IgD-negative memory B cell (primary cell): ENCODE measurements around the gene GGTA1. TPM values are rescaled to one million over a fixed set of nuclear protein-coding genes. Genes with fewer than 3 reads are reported as not detected.
"Not testable (repeated sequence)": the region's sequence is repeated elsewhere in the genome, so short reads cannot be mapped to it uniquely, and the experiment has no call there.

ENCODE experiments used
- H3K27ac Mint-ChIP-seq, 3 donors: one replicate each; pipeline ENCODE4 v1.8.0; 2020 to 2022; ENCODE audit warnings: mild to moderate bottlenecking in 3 of 3, mixed read lengths in 3 of 3, moderate library complexity in 1 of 3
- H3K27me3 Mint-ChIP-seq: one replicate; pipeline ENCODE4 v1.8.0; 2021; ENCODE audit warnings: mixed read lengths
- H3K36me3 Mint-ChIP-seq: one replicate; pipeline ENCODE4 v1.8.0; 2020; ENCODE audit warnings: mild to moderate bottlenecking, mixed read lengths
- H3K4me1 Mint-ChIP-seq, 3 donors: one replicate each; pipeline ENCODE4 v1.8.0; 2020 to 2022; ENCODE audit warnings: mixed read lengths in 3 of 3, mild to moderate bottlenecking in 1 of 3
- H3K4me3 Mint-ChIP-seq, 4 donors: one replicate each; pipeline ENCODE4 v1.8.0; 2020 to 2022; ENCODE audit warnings: mild to moderate bottlenecking in 4 of 4, mixed read lengths in 4 of 4, moderate library complexity in 3 of 4
- H3K9me3 Mint-ChIP-seq, 3 donors: one replicate each; pipeline ENCODE4 v1.8.0; 2020 to 2021; ENCODE audit warnings: mixed read lengths in 3 of 3, mild to moderate bottlenecking in 1 of 3
- polyA plus RNA-seq: library from polyadenylated mRNA; unstranded; fragments of 300-500 nt; fragmentation: Illumina TruSeq; gene quantifications from one replicate; pipeline ENCODE4 v1.2.3, GENCODE V29; 2021

GGTA1 gene
- polyA plus RNA-seq, 1 donor from 2014 or later, result not detected

DNA sequence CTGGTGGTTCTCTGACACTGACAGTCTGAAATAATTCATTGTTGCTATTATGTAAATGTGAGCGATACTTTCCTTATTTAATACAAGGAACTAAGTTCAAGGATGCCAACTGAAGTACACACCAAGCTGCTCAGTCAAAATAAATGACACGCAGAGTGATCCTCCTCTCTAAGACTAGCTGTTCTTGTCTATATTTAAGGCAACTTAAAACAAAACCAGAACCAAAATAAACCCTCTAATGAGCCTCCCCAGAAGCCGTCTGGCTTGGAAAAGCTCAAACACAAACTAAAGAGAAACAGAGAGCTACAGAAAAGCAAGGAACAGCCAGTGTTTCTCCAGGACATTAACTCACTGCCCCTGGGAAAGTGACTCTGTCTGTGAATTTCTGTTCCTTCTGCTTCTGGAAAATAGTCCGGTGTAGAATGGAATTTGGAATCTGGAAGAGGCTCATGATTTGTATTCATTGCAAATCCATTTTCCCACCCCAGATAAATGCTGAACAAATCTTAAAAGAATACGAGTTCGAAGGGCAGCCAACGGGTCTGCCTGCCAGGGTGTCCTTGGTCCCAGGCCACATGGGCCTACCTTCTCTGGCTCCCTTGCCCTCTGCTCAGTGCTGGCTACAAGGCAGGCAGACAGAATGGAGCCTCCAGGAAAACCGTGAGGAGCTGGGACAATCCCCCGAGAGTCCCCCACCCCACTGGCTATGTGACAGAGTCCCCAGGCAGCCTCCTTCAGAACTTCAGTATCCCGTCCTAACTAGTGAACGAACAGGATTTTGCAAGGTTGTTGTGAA is 14.8 kb downstream of the GGTA1 start:
- Mint-ChIP-seq H3K27me3 (peaks cover 3% of the 10 kb centered on the region), H3K4me3 (peak overlapping the region in 1 of 4 donors; percentile 11), H3K27ac (peak overlapping the region in 2 of 3 donors; percentile 46 to 69)

DNA sequence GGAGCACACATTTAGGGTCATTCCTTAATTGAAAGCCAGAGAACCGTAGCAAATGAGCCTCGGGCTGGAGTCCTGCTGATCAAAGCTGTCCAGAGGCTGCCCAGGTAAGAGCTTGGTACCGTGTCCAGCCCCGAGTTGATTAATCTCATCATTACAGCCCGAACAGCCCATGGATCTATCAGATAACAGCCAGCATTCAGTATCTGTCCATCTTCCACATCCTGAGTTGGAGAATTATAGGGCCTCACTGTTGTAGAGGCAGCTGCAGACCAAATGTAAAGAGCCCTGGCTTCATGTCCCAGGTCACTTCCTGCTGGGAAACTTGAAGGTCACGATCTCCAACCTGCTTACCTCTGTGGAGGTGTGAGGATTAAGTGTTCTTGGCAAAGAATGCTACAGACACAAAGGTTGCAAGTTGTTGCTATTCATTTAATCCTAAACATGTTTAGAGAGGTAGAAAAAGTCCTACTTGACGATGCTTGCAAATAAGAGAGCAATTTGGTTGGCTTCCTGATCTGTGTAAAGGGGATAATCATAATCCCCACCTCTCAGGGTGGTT is 16.1 kb downstream of the GGTA1 start:
- Mint-ChIP-seq H3K36me3 (no peaks in the 10 kb centered on the region), H3K4me3 (no peak overlapping the region), H3K4me1 (peaks cover 14 to 20% (median 19%) of the 10 kb centered on the region in 3 donors), H3K9me3 (no peaks in the 10 kb centered on the region), H3K27ac (no peak overlapping the region), H3K27me3 (peaks cover 3% of the 10 kb centered on the region)

More for the DNA sequence above, 14.8 kb downstream of the GGTA1 start:
- no peaks in the 10 kb centered on the region for H3K9me3 Mint-ChIP-seq
- peaks cover 14 to 20% (median 19%) of the 10 kb centered on the region in 3 donors for H3K4me1 Mint-ChIP-seq
- H3K36me3 Mint-ChIP-seq, result no peaks in the 10 kb centered on the region

DNA sequence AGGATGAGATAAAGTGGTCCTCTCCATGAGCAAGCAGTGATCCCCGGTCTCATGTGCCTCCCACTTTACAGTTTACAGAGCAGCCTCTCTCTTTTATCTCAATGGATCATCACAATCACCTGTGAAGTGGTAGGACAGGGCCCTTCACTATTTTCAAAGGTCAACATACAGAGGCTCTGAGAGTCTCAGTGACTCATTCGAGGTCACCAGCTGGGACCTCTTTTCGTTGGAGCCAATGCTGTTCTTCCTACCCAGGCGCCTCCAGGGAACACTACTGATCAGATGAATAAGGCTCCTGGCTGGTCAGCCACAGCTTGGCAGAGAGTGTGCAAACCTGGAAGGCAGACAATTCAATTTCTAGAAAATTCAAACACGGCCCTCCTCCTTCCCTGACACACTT is 16.6 kb downstream of the GGTA1 start:
- no peak overlapping the region for H3K27ac Mint-ChIP-seq
- H3K9me3 Mint-ChIP-seq, result no peaks in the 10 kb centered on the region
- peaks cover 3% of the 10 kb centered on the region for H3K27me3 Mint-ChIP-seq
- H3K36me3 Mint-ChIP-seq, result no peaks in the 10 kb centered on the region
- H3K4me3 Mint-ChIP-seq, result no peak overlapping the region
- peaks cover 14 to 20% (median 19%) of the 10 kb centered on the region in 3 donors for H3K4me1 Mint-ChIP-seq

DNA sequence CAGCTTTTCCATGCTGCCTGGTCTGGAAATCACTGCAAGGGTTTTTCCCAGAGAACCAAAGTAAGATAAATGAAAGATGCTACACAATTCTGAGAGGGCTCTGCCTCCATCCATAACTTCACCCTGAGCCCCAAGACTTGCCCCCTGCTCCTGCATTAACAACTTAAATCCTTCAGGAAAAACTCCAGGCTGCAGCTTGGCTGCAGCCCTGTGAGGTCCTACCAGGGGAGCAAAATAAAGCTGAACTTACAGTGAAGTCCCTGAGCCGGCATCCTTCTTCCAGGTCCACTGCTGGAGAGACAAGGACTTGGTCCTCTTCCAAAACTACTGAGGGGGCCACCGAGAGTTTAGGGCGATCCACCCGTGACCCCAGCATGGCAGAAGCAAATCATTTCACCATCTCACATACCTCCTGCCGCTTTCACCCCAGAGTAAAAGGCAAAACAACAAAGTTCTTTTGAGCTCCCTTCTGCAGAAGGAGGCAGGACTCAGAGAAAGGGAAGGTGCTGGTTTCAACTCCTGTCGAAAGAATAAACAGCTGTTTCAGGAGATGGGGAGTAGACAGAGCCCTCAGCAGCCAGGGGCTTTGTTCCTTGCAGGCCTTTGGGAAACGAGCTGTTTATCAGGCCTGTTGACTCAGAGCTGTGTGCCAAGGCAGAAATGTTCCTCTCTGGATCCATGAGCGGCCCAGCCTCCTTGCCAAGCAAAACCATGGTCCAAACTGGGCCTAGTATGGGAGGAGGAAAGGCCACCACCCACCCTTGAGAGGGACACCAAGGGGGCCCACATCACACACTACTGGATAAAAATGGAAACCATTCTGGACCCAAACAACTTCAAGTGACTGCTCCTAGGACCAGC is 20.6 kb downstream of the GGTA1 start:
- H3K27ac Mint-ChIP-seq, result no peak overlapping the region
- no peaks in the 10 kb centered on the region for H3K36me3 Mint-ChIP-seq
- peaks cover 5% of the 10 kb centered on the region for H3K27me3 Mint-ChIP-seq
- H3K9me3 Mint-ChIP-seq, result no peaks in the 10 kb centered on the region
- no peaks in the 10 kb centered on the region for H3K4me1 Mint-ChIP-seq
- no peak overlapping the region for H3K4me3 Mint-ChIP-seq

DNA sequence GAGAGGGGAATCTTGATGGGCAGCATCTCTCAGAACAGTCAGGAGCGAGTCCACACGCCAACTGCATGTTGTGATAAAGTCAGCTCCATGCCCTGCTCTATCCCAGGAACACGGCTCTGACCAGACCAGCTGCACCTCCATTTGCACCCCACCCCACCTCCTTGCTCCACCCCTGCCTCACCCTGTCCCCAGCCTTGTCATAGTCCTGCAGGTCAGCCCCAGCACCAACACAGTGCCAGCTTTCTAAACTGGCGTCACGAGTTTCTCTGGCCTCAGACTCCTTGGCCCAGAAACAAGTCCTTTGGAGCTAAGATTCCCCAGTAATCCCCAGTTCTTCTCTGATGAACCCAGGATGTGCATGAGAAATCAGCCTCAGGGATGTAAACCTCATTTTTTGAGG is 23.5 kb downstream of the GGTA1 start:
- H3K27me3 Mint-ChIP-seq, result peaks cover 5% of the 10 kb centered on the region
- H3K36me3 Mint-ChIP-seq, result no peaks in the 10 kb centered on the region
- H3K4me3 Mint-ChIP-seq, result no peak overlapping the region
- no peaks in the 10 kb centered on the region for H3K9me3 Mint-ChIP-seq
- H3K27ac Mint-ChIP-seq, result no peak overlapping the region
- no peaks in the 10 kb centered on the region for H3K4me1 Mint-ChIP-seq

DNA sequence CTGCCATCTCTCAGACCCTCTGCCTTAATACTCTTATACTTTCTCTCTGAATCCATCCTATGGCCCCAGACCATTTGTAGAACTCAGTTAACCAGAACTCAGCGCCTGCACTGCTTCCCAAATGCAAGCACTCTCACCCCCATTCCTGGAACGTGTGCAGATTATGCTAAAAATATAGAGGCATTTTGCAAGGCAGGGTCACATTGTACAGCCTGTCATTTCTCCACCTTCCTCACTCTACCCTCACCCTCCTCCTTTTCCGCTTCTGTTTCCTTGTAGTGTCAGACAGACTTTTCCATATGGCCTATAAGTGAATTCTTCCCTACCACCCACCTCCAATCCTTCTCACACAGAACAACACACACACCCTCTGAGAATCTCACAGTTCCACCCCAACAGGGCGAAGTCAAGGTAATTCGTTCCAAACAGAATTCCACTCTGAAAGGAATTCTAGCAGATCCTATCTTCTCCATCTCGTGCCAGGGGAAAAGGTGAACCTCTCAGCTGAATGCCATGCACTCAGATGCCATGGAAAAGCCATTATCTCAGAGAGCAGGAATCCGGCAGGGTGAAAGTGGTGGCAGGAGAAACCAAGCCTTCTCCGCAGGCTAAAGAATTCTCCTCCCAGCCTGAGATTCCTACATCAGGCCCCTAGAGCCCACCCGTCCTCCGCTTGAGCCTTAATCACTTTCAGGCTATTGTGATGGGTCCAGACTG is 25.3 kb downstream of the GGTA1 start:
- Mint-ChIP-seq H3K4me1 (no peaks in the 10 kb centered on the region), H3K27ac (no peak overlapping the region), H3K36me3 (no peaks in the 10 kb centered on the region), H3K4me3 (no peak overlapping the region), H3K27me3 (peaks cover 5% of the 10 kb centered on the region), H3K9me3 (no peaks in the 10 kb centered on the region)

DNA sequence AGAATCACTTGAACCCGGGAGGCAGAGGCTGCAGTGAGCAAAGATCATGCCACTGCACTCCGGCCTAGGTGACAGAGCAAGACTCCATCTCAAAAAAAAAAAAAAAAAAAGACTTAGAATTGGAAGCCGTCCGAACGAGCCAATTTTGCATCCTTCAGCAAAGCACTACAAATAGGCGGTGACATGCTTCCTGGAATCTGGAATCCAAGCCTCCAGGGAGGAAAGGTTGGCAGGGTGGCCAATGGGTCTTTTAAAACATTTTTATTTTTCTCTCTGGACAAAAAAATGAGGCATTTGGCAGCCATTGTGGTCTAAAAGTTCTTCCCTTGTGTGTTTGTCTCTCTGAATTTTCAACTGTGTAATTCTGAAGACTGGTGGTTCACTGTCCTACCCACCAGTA is 26.4 kb downstream of the GGTA1 start:
- H3K4me1 Mint-ChIP-seq, result no peaks in the 10 kb centered on the region
- peaks cover 5% of the 10 kb centered on the region for H3K27me3 Mint-ChIP-seq

DNA sequence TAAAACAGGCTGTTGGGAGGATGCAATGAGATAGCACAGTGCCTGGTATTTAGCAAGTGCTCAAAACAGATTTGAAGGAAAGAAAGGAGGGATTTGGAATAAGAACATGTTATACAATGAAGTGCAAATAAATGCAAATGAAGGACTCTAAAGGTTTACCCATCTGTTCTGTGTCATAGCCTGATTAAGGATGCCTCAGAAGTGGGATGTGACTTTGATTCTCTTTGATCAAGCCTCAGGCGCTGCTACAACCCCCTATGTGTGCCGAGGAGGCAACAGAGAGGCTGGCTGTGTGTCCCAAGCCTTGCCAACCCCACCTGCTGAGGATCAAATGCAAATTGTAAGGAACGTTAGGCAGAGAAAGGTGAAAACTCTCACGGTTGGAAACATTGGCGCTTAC is 27.2 kb downstream of the GGTA1 start:
- Mint-ChIP-seq H3K27me3 (peaks cover 5% of the 10 kb centered on the region), H3K4me1 (no peaks in the 10 kb centered on the region), H3K4me3 (no peak overlapping the region), H3K36me3 (no peaks in the 10 kb centered on the region), H3K9me3 (no peaks in the 10 kb centered on the region), H3K27ac (no peak overlapping the region)

More for the DNA sequence above, 26.4 kb downstream of the GGTA1 start:
- Mint-ChIP-seq H3K36me3 (no peaks in the 10 kb centered on the region), H3K9me3 (no peaks in the 10 kb centered on the region), H3K27ac (no peak overlapping the region), H3K4me3 (no peak overlapping the region)

DNA sequence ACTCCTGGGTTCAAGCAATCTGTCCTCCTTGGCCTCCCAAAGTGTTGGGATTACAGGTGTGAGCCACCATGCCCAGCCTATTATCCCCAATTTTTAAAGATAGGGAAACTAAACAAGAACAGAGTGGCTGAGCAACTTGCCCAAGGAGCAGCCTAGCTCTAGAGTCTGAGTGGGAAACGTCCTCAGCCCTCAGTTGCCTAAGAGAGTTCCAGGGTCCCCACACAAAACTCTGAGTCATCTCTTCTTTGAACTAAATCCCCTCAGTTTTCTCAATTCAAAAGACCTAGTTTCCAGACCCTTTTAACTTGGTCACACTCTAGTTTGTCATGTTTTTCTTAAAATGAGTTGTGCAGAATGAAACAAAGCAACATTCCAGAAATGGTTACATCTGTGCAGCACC is 33.5 kb downstream of the GGTA1 start:
- Mint-ChIP-seq H3K9me3 (no peaks in the 10 kb centered on the region), H3K27ac (no peak overlapping the region), H3K4me3 (no peak overlapping the region), H3K4me1 (no peaks in the 10 kb centered on the region), H3K36me3 (no peaks in the 10 kb centered on the region), H3K27me3 (peaks cover 10% of the 10 kb centered on the region)

DNA sequence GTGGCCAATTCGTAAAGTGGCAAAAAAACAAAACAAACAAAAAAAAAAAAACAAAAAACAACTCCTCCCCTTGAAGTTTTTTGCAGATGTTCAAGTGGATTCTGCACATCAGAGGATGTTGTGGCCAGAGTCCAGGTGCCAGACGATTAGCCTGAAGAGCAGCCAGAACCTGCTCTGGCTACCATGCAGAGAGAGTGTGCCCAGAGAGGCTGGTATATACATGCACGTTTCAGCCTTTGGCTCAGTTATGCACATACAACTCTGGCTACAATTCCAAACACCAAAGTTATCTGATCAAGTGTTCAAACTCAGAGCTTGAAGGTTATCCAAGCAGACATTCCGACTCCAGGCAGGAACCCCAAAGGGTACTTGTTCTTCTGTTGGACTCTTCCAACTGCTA is 34.7 kb downstream of the GGTA1 start:
- Mint-ChIP-seq H3K4me1 (no peaks in the 10 kb centered on the region), H3K27ac (no peak overlapping the region), H3K4me3 (no peak overlapping the region), H3K9me3 (no peaks in the 10 kb centered on the region), H3K36me3 (no peaks in the 10 kb centered on the region), H3K27me3 (peaks cover 15% of the 10 kb centered on the region)

DNA sequence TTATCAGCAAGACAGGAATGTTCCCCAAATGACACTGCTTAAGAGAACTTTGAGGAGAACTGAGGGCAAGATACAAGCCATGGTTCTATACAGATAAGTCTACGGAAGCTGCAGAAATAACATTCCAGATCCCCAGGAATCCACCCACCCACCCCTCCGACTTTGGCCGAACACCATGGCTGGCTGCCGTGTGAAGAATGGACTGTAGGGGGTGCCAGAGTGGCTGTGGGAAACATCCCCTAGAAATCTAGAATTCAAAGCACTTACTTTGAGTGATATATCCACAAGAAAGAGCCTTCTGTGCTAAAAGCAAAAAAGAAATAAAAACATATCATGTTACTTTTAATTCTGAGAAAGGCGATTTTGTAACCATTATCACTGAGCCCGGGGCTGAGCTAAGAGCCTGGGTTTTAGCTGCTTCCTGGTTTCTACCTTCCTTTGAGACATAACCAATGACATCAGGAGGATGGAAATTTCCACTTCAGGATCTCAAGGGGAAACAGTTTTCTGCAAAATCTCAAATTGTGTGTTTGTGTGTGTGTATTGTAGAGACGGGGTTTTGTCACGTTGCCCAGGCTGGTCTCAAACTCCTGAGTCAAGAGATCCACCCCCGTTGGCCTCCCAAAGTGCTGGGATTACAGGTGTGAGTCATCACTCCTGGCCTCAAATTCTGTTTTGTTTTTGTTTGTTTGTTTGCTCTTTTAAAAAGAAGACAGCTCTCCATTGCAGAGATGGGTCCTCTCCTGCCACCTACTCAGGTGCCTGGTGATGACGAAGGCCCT is 36.4 kb downstream of the GGTA1 start:
- Mint-ChIP-seq H3K9me3 (no peaks in the 10 kb centered on the region), H3K36me3 (no peaks in the 10 kb centered on the region), H3K27ac (peak overlapping the region in 1 of 3 donors; percentile 6), H3K4me3 (no peak overlapping the region), H3K4me1 (no peaks in the 10 kb centered on the region), H3K27me3 (peaks cover 24% of the 10 kb centered on the region)

DNA sequence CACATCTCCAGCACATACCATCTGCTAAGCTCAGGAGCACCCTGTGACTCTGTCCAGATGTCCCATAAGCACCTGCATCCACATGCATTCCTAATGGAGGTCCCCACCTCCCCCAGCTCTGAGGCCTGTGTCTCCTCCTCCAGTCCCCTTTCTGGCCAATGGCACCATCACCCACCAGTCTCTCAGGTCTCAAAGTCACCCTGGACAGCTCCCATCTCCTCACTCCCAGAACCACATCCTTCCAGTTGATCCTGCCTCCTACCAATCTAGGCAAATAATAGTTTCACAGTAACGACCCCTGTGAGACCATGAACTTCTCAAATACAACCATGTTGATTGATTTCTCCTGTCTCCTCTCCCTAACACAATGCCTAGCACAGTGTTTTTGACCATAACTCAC is 40.1 kb downstream of the GGTA1 start:
- no peaks in the 10 kb centered on the region for H3K9me3 Mint-ChIP-seq
- no peak overlapping the region for H3K27ac Mint-ChIP-seq
- no peaks in the 10 kb centered on the region for H3K4me1 Mint-ChIP-seq
- H3K27me3 Mint-ChIP-seq, result peaks cover 30% of the 10 kb centered on the region
- H3K4me3 Mint-ChIP-seq, result no peak overlapping the region
- H3K36me3 Mint-ChIP-seq, result no peaks in the 10 kb centered on the region

DNA sequence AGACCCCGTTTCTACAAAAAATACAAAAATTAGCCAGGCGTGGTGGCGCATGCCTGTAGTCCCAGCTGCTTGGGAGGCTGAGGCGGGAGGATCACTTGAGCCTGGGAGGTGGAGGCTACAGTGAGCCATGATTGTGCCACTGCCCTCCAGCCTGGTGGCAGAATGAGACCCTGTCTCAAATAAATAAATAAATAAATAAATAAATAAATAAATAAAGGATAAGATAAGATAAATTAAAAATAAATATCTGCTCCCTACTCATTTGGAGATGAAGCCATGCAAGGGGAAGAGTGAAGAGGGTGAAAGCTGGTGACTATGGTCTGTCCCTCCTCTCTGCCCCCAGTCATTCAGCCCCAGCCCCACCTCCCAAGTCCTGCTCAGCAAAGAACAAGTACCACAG is 41.2 kb downstream of the GGTA1 start:
- not testable (repeated sequence) for H3K4me3 Mint-ChIP-seq, H3K36me3 Mint-ChIP-seq, H3K9me3 Mint-ChIP-seq, H3K27ac Mint-ChIP-seq, H3K4me1 Mint-ChIP-seq
- peaks cover 30% of the 10 kb centered on the region for H3K27me3 Mint-ChIP-seq

DNA sequence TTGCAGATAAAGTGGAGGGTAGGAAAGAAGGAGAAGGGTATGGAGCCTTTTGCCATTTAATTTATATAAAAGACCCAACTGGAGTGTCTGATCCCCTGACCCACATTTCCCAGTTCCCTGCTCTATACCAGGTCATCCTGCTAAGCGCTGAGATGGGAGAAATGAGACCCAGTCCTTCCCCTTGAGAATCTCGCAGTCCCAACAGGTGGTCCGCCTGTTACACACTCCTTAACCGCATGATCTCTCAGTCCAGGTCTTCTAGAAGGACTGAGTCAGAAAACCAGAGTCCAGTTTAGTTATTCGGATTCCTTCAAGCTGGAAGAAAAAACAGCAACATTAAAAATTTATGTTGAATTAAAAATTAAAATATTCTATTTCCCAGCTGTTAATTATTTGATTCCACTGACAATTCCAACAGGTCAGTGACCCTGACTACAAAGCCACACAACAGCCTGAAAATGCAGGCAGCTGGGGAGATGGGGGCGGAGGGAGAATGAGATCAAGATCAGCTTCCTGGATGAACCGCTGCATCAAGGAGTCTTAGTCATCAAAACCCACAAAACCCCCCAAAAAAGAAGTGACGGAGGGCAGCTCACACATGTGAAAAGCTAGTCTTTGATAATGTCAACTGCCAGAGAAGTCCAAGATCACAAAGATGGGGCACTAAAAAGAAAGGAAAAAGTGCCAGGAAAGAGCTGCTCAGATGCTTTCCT is 44.0 kb downstream of the GGTA1 start:
- H3K9me3 Mint-ChIP-seq, result no peaks in the 10 kb centered on the region
- H3K36me3 Mint-ChIP-seq, result no peaks in the 10 kb centered on the region
- peaks cover 24% of the 10 kb centered on the region for H3K27me3 Mint-ChIP-seq

More for the DNA sequence above, 44.0 kb downstream of the GGTA1 start:
- Mint-ChIP-seq H3K4me1 (no peaks in the 10 kb centered on the region), H3K27ac (no peak overlapping the region), H3K4me3 (no peak overlapping the region)
